ENCODE measurements around the gene RBMS1. TPM values are rescaled to one million over a fixed set of nuclear protein-coding genes. Genes with fewer than 3 reads are reported as not detected.
"Not testable (repeated sequence)": the region's sequence is repeated elsewhere in the genome, so short reads cannot be mapped to it uniquely, and the experiment has no call there.

RBMS1 gene
- total RNA-seq, 1 donor from 2014 or later: 58.2 TPM

DNA sequence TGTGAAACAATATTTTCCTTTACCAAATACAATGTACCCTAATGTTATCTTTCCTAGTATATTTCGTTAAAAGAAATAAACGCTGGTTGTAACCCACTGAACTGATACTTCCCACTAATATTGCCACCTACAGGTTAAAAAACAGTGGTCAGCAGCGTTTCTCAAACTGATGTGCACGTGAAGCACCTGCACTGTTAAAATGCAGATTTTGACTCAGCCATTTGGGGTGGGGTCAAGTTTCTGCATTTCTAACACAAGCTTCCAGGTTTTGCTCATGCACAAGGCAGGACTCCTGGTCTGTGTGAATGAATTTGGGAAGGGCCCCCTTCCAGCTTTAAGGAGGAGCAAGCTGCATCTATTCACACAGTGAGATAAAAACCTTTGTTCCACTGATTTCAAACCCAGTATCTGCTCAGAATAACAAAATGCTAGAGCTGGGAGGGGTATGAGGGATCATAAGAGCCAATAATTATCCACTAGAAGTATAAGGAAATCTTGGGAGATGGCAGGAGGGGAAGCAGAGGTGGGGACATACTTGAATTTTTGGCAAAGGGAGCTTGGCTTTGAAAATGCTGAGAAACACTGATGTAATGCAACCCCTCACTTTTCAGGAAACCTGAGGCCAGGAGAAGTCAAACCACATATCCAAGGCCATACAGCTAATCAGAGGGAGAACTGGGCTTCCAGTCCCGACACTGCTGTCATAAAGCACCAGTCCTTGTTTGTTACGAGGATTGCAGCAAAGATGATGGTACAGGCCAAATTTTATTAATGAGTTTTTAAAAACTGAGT is 116.2 kb downstream of the RBMS1 start:
- no peak for ATAC-seq
- no peak for DNase-seq (ENCODE audit: missing footprints)
- intact Hi-C loops (cut with DNase I): no loop called here

GRCh38 chr2:160376576-160376975 is 117.0 kb downstream of the RBMS1 start:
- intact Hi-C loops (cut with DNase I): no loop called here
- ATAC-seq (peak; percentile 35), DNase-seq (ENCODE audit: missing footprints) (no peak)

- intact Hi-C loops (cut with DNase I): no loop called here
- DNase-seq (ENCODE audit: missing footprints) (no peak), ATAC-seq (peak; percentile 80)
These were observed 117.7 kb downstream of the RBMS1 start for GRCh38 chr2:160375802-160376469.

DNA sequence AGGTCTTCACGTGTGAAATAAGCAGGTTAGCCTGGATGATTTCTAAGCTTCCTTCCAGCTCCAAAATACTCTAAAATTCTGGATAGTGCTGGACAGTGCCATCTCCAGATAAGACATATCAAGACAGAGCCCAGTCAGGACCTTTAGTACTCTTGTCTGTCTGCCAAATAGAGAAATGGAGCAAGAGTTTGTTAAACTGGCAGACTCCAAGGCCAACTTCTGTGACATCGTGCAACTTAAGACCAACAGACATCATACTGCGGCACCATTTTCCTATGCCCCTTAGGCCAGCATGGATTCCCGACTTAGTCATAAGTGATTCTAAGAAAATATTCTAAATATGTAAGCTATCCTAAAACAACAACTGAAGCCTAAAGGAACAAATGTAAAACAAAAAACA is 118.6 kb downstream of the RBMS1 start:
- ATAC-seq: peak; percentile 36
- intact Hi-C loops (cut with DNase I): no loop called here
- no peak for DNase-seq (ENCODE audit: missing footprints)

DNA sequence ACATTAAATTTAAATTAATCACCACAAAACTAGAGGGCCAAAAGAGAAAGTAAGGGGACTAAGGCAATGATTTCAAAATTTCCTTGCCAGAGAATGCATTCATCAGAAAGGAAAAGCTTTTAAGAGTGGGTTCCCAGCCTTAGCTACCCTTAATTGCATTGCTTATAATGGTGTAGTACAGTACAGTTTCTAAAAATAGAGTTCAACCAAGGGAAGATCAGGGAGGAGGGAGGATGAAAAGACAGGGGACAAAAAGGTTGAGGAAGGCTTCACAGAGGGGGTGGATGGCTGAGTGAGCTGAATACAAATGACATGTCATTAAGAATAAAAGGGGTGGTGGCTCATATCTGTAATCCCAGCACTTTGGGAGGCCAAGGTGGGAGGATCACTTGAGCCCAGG is 119.9 kb downstream of the RBMS1 start:
- no peak for DNase-seq (ENCODE audit: missing footprints)
- intact Hi-C loops (cut with DNase I): loop anchor here (2.0 to 5.0 kb wide), 2 partner anchors 43 to 54 kb away; no protein-coding TSS in a partner anchor
- ATAC-seq: no peak

- intact Hi-C loops (cut with DNase I): loop anchor here (2.0 to 5.0 kb wide), 2 partner anchors 42 to 54 kb away; no protein-coding TSS in a partner anchor
- no peak for DNase-seq (ENCODE audit: missing footprints)
- ATAC-seq: no peak
These were observed 120.3 kb downstream of the RBMS1 start for GRCh38 chr2:160373263-160373662.

- intact Hi-C loops (cut with DNase I): loop anchor here (2.0 to 5.0 kb wide), 2 partner anchors 42 to 55 kb away; no protein-coding TSS in a partner anchor
- DNase-seq (ENCODE audit: missing footprints): no peak
- ATAC-seq: no peak
These were observed 121.0 kb downstream of the RBMS1 start for GRCh38 chr2:160372585-160372984.

DNA sequence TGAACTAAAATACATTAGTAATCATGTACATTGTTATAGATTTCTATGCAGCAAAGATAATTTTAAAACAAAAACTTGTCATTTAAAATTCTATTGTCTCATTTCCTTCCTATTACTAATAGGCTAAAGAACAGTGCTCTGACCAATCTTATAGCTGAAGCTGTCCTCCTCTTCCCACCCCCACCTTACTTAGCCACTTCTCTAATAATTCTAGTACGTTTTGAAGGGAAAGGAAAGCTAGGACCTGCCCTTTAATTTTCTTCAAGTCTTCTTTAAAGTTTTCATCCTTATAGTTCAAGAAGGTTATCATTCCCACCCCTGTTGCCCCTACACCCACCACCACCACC is 121.6 kb downstream of the RBMS1 start:
- intact Hi-C loops (cut with DNase I): loop anchor here (2.0 to 5.0 kb wide), 2 partner anchors 41 to 55 kb away; no protein-coding TSS in a partner anchor
- DNase-seq (ENCODE audit: missing footprints) (no peak), ATAC-seq (no peak)

- DNase-seq (ENCODE audit: missing footprints) (peak; percentile 60), ATAC-seq (peak; percentile 20)
- intact Hi-C loops (cut with DNase I): loop anchor here (2.0 to 5.0 kb wide), 2 partner anchors 41 to 56 kb away; no protein-coding TSS in a partner anchor
These were observed 122.2 kb downstream of the RBMS1 start for GRCh38 chr2:160371251-160372009.

- intact Hi-C loops (cut with DNase I): no loop called here
- DNase-seq (ENCODE audit: missing footprints) (no peak), ATAC-seq (no peak)
These were observed 124.3 kb downstream of the RBMS1 start for GRCh38 chr2:160368988-160369930.

DNA sequence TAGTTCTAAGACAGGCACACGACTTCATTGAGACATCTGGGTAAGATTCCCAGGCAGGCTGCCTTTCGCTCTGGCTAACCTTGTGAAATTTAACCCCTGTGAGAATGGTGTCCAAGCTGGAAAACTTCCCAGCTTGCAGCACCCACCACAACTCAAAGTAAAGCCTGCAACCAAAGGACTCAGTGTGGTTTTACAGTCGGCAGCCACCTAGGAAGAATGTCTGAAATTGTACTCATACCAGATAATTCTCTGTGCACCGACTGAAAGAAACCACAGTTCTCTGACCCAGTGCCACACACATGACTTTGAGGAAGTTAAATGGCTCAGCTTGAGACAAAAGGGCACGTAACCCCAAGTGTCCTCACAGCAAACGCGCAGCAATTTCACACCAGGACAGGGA is 125.7 kb downstream of the RBMS1 start:
- intact Hi-C loops (cut with DNase I): no loop called here
- peak; percentile 33 for ATAC-seq
- DNase-seq (ENCODE audit: missing footprints): no peak

DNA sequence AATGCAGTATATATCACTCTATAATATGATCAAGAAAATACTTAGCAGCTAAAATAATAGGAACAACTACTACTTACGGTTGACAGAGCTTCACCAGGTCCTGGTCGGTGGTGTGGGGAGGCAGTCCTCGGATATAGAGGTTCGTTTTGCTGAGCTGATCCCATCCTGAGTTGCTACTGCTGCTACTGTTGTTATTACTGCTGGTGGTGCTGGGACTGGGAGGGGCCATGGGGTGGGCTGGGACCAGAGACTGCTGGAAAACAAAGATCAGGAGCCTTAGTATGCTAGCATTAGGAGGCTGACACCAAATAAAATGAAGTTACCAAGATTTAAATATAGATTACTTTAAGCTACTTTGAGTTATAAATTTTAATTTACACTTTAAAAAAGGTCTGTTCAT is 126.5 kb downstream of the RBMS1 start:
- DNase-seq (ENCODE audit: missing footprints); intact Hi-C loops (cut with DNase I); ATAC-seq: not testable (repeated sequence)

DNA sequence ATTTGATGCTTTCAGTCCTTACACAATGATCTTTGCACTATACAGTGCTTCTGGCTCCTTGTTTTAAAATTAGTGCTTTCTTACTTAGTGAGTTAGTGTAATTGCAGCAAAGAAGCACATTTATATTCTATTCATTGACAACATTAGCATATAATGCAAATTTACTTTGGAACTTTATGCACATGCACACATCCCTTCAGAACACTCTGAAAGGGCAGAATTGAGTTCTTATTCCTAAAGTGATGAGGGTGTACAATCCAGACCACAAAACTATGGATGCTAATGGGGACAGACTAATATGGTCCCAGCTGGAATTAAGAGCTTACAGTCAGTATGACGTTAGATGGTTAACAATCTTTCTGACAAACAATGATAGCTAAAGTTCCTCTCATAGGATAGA is 127.1 kb downstream of the RBMS1 start:
- ATAC-seq (no peak), DNase-seq (ENCODE audit: missing footprints) (no peak)
- intact Hi-C loops (cut with DNase I): no loop called here

GRCh38 chr2:160365716-160366367 is 127.8 kb downstream of the RBMS1 start:
- ATAC-seq: peak; percentile 72
- intact Hi-C loops (cut with DNase I): no loop called here
- DNase-seq (ENCODE audit: missing footprints): peak; percentile 85

GRCh38 chr2:160364364-160364763 is 129.2 kb downstream of the RBMS1 start:
- ATAC-seq (peak; percentile 46), DNase-seq (ENCODE audit: missing footprints) (no peak)
- intact Hi-C loops (cut with DNase I): no loop called here

- ATAC-seq: no peak
- intact Hi-C loops (cut with DNase I): no loop called here
- no peak for DNase-seq (ENCODE audit: missing footprints)
These were observed 129.6 kb downstream of the RBMS1 start for GRCh38 chr2:160363961-160364360.

DNA sequence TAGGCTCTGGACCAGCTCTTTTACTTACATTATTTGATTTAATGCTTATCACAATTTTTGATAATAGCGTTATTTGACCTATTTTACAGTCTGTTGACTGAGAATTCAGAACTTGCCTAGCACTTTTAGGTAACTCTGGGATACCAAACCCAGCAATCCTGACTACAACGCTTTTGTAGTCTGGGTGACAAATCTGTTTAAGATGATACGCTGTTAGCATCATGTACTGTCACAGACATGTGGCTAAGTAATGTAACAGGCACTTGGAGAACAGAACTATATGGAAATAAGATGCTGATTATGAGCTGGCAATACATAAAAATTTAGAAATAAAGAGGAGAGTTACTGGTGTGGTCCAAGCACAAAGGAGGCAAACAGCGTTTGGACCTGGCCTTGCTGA is 130.6 kb downstream of the RBMS1 start:
- no peak for DNase-seq (ENCODE audit: missing footprints)
- intact Hi-C loops (cut with DNase I): no loop called here
- no peak for ATAC-seq

DNA sequence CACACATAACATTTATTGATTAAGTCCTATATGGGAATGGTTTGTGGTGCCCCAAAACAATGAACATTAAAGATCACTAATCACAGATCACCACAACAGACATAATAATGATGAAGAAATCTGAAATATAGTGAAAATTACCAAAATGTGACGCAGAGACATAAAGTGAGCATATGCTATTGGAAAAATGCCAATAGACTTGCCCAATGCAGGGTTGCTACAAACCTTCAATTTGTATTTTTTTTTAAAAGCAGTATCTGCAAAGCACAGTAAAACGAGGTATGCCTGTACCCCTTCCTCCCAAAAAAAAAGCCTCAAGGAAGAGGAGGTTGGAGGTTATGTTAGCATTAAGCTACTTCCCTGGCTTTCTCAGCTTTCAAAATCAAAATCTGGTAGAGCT is 131.1 kb downstream of the RBMS1 start:
- intact Hi-C loops (cut with DNase I): no loop called here
- ATAC-seq: no peak

More for the DNA sequence above, 131.1 kb downstream of the RBMS1 start:
- DNase-seq (ENCODE audit: missing footprints): no peak

Measured in Right ventricle myocardium inferior (tissue), 1 donor.